Colonic mucosa (tissue), 4 donors: ENCODE measurements around the gene SIDT1. TPM values are rescaled to one million over a fixed set of nuclear protein-coding genes. Genes with fewer than 3 reads are reported as not detected.

Experiments used
- DNase-seq: peaks from one replicate; pipeline ENCODE4 v3.0.0-alpha.2; 2020
- H3K27ac ChIP-seq: fragments of 200-600 bp; one replicate; pipeline ENCODE4 v1.8.0; 2021
- H3K27me3 ChIP-seq: fragments of 200-600 bp; one replicate; pipeline ENCODE4 v1.8.0; 2021
- H3K36me3 ChIP-seq: fragments of 200-600 bp; one replicate; pipeline ENCODE4 v1.8.0; 2021
- H3K4me1 ChIP-seq: fragments of 200-600 bp; one replicate; pipeline ENCODE4 v1.8.0; 2021; ENCODE audit warnings: mild to moderate bottlenecking
- H3K4me3 ChIP-seq: fragments of 200-600 bp; one replicate; pipeline ENCODE4 v1.8.0; 2021
- H3K9ac ChIP-seq, 2 donors: one replicate each; pipeline ENCODE4 v1.7.0; 2013; ENCODE audit warnings: control low read depth in 2 of 2, low read depth in 2 of 2, low read length in 2 of 2
- H3K9me3 ChIP-seq: fragments of 200-600 bp; one replicate; pipeline ENCODE4 v1.8.0; 2021
- intact Hi-C: fragments of 100-400 bp; cut with DNase I; formaldehyde crosslinking; loops from one replicate; pipeline ENCODE4 v1.14.1; 2022
- total RNA-seq, 2 donors: library from RNA; stranded (reverse); fragmentation: NEBNext Ultra II Directional in 1 of 2; extraction: Animal tissue kit (Norgen Biotek cat#: 25700) in 1 of 2; gene quantifications; one replicate each; pipeline ENCODE4 v1.2.1, GENCODE V29; 2021
- TF ChIP-seq, protein P1 (sequence below): fragments of 200-600 bp; IDR thresholded peaks from one replicate; pipeline ENCODE4 v1.8.0; 2022; ENCODE audit warnings: antibody characterized with exemption, mild to moderate bottlenecking
- donor health status: healthy.
- donor health status: DM: no; HTN: no; CAD: no.
- donor health status: DM: no; HTN: no; CAD: no.

SIDT1 gene
- total RNA-seq, 2 donors from 2014 or later, result 35.9 to 42.1 TPM

DNA sequence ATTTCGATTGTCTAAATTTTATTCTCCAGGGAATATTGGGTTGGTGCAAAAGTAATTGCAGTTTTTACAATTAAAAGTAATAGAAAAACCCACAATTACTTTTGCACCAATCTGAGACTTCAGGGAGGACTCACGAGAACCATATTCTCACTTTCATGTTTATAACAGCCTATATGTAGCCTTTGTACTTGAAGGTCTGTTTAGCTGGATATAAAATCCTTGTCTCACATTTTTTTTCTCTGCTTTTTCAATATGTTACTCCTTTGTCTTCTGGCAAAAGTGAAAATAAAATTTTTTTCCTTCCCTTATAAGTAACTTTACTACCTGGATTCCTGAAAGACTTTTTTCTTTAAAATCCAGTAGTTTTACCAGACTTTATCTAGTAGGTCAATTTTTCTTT, 9.2 kb downstream of the SIDT1 start:
- intact Hi-C loops, result no loop called here
- no peaks in the 10 kb centered on the region for H3K36me3 ChIP-seq
- H3K4me3 ChIP-seq, result no peak overlapping the region
- no peaks in the 10 kb centered on the region for H3K4me1 ChIP-seq
- H3K27me3 ChIP-seq, result no peaks in the 10 kb centered on the region
- TF ChIP-seq, protein P1, sequence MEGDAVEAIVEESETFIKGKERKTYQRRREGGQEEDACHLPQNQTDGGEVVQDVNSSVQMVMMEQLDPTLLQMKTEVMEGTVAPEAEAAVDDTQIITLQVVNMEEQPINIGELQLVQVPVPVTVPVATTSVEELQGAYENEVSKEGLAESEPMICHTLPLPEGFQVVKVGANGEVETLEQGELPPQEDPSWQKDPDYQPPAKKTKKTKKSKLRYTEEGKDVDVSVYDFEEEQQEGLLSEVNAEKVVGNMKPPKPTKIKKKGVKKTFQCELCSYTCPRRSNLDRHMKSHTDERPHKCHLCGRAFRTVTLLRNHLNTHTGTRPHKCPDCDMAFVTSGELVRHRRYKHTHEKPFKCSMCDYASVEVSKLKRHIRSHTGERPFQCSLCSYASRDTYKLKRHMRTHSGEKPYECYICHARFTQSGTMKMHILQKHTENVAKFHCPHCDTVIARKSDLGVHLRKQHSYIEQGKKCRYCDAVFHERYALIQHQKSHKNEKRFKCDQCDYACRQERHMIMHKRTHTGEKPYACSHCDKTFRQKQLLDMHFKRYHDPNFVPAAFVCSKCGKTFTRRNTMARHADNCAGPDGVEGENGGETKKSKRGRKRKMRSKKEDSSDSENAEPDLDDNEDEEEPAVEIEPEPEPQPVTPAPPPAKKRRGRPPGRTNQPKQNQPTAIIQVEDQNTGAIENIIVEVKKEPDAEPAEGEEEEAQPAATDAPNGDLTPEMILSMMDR, result no peak
- no peak overlapping the region for H3K9ac ChIP-seq
- no peaks in the 10 kb centered on the region for H3K9me3 ChIP-seq
- H3K27ac ChIP-seq, result no peak overlapping the region
- DNase-seq, result no peak

DNA sequence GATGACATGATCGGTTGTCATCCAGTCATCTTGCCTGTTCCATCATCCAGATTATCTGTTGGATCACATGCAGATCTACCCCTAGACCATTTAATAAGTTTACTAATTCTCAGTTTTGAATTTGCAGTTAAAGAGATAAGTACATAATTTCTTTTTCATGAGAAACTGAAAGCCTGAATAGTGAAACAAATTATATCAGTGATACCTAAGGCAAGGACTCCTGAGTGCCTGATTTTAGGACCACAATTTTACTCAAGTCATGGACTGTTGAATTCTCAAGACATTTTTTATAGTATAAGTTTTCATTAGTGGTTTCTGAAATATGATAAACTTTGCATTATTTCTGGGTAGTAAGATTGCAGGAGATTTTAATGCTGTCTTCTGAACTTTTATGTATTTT, 13.2 kb downstream of the SIDT1 start:
- Histone ChIP-seq H3K27me3 (no peaks in the 10 kb centered on the region), H3K36me3 (no peaks in the 10 kb centered on the region), H3K4me3 (no peak overlapping the region), H3K4me1 (no peaks in the 10 kb centered on the region), H3K9ac (no peak overlapping the region), H3K27ac (no peak overlapping the region), H3K9me3 (no peaks in the 10 kb centered on the region)
- intact Hi-C loops, result no loop called here
- TF ChIP-seq, protein P1, result no peak
- no peak for DNase-seq

DNA sequence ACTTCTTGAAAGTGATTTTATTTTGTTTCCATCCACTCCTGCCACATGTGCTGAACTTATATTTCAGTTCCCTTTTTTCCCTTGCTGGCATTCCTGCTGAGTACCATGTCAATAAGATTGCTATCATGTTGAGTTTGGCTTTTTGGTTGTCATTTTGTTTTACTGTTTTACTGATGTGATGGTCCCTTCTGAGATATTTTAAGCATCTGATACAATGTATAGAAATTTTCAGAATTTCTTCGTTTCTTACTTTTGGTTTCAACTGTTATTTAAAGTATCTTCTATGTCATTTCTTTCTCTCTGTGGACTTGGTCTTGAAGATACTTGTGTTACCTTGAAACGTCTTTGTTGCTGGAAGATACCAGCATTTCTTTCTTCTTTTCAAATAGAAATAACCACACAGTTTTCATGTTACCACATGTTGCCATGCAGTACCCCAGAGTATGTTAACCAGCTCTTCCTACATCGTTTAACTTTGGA, 14.1 kb downstream of the SIDT1 start:
- Histone ChIP-seq H3K27ac (no peak overlapping the region), H3K9ac (no peak overlapping the region), H3K4me1 (no peaks in the 10 kb centered on the region), H3K27me3 (no peaks in the 10 kb centered on the region), H3K9me3 (no peaks in the 10 kb centered on the region), H3K4me3 (no peak overlapping the region), H3K36me3 (no peaks in the 10 kb centered on the region)
- TF ChIP-seq, protein P1, result no peak
- intact Hi-C loops, result no loop called here
- no peak for DNase-seq

DNA sequence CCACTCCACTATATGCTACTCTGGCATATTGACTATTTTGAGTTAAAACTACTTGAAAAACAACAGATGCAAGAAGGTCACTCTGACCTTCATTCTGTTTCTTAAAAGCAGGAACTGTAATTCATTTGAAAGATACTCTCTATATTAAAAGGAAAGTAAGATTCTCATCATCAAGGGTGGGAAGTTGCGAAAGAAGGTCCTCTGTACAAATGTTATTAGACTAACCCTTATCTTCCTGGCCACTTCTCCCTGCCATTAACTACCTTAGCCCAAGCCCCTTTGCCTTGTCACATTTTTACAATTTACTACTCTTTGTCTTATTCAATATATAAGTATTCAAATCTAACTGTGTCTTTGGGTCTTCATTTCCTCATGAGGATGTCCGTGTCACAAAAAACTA, 16.1 kb downstream of the SIDT1 start:
- H3K9me3 ChIP-seq, result no peaks in the 10 kb centered on the region
- no peak overlapping the region for H3K9ac ChIP-seq
- H3K4me3 ChIP-seq, result no peak overlapping the region
- H3K27ac ChIP-seq, result no peak overlapping the region
- H3K36me3 ChIP-seq, result no peaks in the 10 kb centered on the region
- no peak for DNase-seq
- TF ChIP-seq, protein P1, result no peak
- H3K4me1 ChIP-seq, result no peaks in the 10 kb centered on the region
- intact Hi-C loops, result no loop called here
- no peaks in the 10 kb centered on the region for H3K27me3 ChIP-seq

DNA sequence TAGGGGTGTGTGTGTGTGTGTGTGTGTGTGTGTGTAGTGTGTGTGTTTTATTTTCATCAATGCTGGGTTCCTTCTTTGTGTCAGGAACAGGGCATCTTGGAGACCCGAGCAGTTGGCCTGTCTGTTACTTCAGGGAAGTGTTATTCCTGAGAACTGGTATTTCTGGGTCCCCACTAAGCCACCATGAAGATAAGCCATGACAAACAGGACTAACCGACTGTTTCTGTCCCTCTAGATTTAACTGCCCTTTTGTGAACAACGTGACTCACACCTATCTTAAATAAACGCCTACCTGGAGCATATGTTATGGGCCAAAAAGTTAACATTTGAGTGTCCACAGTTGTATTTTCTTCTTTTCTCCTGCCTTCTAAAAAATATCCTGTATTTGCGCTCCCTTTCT, 19.5 kb downstream of the SIDT1 start:
- TF ChIP-seq, protein P1, result no peak
- Histone ChIP-seq H3K36me3 (no peaks in the 10 kb centered on the region), H3K4me1 (no peaks in the 10 kb centered on the region), H3K9me3 (no peaks in the 10 kb centered on the region), H3K4me3 (no peak overlapping the region), H3K27me3 (no peaks in the 10 kb centered on the region), H3K27ac (no peak overlapping the region), H3K9ac (no peak overlapping the region)
- intact Hi-C loops, result no loop called here
- no peak for DNase-seq

DNA sequence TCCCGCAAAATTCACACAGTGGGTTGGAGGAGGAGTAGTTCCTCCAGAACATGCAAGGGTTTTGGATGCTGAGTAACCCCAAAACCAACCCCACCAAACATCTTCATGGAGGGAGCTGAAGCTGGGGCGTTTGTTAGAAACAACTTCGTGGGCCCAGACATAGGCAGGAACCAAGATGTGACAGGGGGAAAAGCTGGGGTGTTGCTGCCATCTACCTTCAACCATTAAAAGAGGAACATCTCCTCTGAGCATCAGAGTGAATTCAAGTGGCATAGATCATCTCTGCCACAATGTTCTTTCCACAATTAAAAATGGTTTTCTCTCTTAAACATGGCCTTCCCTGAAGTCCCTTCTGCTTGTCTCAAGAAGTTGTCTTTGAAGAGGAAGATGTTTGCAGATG, 20.5 kb downstream of the SIDT1 start:
- H3K4me3 ChIP-seq, result no peak overlapping the region
- H3K9ac ChIP-seq, result no peak overlapping the region
- DNase-seq, result no peak
- peaks cover 5% of the 10 kb centered on the region for H3K4me1 ChIP-seq
- H3K9me3 ChIP-seq, result no peaks in the 10 kb centered on the region
- H3K27ac ChIP-seq, result no peak overlapping the region
- intact Hi-C loops, result no loop called here
- TF ChIP-seq, protein P1, result no peak
- H3K27me3 ChIP-seq, result no peaks in the 10 kb centered on the region
- no peaks in the 10 kb centered on the region for H3K36me3 ChIP-seq
